ENCODE results near the gene ITPR2. TPM values are rescaled to one million over a fixed set of nuclear protein-coding genes. Genes with fewer than 3 reads are reported as not detected.
"Not testable (repeated sequence)": the region's sequence is repeated elsewhere in the genome, so short reads cannot be mapped to it uniquely, and the experiment has no call there.

Gene ITPR2
- total RNA-seq, 1 experiment from 2014 or later: 19.2 TPM

GRCh38 chr12:26786865-26787514, 46.0 kb downstream of the ITPR2 start:
- DNase-seq (ENCODE audit: low read depth): peak; percentile 79

DNA sequence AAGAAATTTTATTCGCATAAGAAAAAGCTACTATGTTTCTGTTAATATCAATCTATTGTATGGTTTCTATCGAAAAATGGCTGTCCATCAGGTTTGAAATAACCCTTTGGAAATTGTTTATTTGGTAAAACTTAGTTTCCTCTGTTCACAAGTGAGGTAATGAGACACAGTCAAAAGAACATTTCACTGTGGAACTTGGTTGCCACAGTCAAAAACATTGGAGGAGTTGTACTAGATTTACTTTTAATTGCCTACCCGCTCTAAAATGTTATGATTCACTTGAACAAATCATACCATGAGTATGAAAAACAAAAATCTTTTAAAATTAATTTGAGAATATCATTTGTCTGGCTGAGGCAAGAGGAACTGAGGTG, 46.5 kb downstream of the ITPR2 start:
- no peak for DNase-seq (ENCODE audit: low read depth)

DNA sequence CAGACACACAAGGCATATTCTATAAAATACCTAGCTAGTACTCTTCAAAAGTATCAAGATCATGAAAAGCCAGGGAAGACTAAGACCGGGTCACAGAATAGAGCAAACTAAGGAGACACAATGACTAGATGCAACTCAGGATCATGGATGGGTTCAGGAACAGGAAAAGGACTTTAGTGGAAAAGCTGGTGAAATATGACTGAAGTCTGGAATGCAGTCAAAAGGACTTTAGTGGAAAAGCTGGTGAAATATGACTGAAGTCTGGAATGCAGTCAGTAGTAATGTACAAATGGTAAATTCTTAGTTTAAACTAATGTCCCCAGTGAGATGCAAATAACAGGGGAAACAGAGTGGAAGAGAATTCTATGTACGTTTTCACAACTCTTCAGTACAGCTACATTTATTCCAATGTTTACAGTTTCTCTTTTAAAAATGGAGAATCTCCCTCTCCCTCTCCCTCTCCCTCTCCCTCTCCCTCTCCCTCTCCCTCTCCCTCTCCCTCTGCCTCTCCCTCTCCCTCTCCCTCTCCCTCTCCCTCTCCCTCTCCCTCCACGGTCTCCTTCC, 49.1 kb downstream of the ITPR2 start:
- DNase-seq (ENCODE audit: low read depth): not testable (repeated sequence)

GRCh38 chr12:26783131-26783526, 49.9 kb downstream of the ITPR2 start:
- DNase-seq (ENCODE audit: low read depth): no peak

DNA sequence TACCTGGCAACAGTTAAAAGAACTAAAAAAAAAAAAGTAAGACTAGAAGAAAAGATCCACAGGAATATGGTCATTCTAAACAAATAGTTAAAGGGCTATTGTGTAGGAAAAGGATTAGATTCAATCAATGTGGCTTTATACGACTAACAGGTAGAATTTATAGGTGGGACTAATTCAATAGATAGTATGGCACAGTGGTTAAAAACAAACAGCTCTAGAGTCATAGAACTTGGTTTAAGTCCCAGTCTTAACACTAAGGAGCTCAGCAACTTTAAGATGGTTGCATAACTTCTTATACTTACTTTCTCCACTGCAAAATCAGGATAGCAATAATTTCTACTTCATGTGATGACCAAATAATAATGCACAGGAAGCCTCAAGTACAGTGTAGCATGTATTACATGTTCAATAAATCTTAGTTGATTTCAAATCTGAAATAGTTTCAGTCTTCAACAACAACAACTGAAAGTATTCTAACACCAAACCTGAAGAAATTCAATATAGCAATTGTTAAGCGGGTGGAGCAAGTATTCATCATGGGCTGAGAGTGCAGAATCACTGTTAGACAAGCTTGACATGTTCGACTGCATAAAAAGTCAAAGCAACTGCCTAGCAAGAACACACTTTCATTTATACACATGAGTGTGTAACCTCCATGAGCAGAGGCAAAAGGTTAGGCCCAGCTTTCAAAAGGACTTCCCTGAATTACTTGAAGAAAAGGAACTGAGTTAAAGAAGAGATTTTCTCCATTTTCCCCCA, 50.4 kb downstream of the ITPR2 start:
- no peak for DNase-seq (ENCODE audit: low read depth)

GRCh38 chr12:26780656-26781055, 52.3 kb downstream of the ITPR2 start:
- not testable (repeated sequence) for DNase-seq (ENCODE audit: low read depth)

DNA sequence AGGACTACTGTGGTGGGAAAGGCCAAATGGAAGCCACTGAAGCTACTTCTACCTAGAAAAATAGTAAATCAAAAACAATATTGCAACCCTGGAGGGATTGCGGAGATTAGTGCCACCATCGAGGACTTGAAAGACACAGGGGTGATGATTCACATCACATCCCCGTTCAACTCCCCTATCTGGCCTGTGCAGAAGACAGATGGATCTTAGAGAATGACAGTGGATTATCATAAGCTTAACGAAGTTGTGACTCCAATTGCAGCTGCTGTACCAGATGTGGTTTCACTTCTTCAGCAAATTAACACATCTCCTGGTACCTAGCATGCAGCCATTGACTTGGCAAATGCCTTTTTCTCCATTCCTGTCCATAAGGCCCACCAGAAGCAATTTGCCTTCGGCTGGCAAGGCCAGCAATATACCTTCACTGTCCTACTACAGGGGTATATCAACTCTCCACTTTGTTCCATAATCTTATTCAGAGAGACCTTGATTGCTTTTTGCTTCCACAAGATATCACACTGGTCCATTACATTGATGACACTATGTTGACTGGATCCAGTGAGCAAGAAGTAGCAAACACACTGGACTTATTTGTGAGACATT, 54.7 kb downstream of the ITPR2 start:
- DNase-seq (ENCODE audit: low read depth): not testable (repeated sequence)

DNA sequence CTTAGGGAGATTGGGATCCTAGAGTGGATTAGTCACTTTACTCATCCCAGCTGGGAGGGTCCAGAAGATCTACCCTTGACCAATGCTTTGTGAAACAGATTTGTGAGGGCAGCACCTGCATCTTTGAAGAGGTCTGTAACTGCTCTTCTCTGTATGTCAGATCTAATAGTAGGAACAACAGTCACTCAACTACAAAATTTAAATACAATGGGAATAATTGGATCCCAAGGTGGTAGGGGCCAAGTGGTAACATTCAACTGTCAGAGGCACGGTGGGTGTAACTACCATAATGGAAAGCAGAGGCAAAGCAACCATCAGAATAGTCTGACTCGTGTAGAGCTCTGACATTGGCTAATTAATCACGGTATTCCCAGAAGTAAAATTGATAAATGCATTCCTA, 55.8 kb downstream of the ITPR2 start:
- DNase-seq (ENCODE audit: low read depth): no peak

DNA sequence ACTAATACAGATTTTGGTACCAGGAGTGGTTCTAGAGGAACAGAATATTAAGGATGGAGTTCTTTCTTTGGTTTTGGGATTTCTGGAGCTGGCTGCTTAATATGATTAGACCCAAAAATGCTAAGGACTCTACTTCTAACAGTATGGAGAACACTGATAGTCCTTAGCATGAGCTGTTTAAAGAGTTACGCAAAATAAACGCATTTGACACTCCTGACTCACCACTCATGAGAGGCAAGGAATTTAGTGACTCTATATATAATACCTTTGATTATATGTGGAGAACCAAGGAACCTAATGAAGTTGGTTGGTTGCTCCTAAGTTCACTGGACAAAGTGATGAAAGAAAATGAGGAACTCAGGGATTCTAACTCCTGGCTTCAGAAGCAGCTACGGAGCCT, 57.0 kb downstream of the ITPR2 start:
- DNase-seq (ENCODE audit: low read depth): not testable (repeated sequence)

GRCh38 chr12:26773313-26774104, 59.5 kb downstream of the ITPR2 start:
- DNase-seq (ENCODE audit: low read depth): no peak

GRCh38 chr12:26771861-26772260, 61.1 kb downstream of the ITPR2 start:
- DNase-seq (ENCODE audit: low read depth): no peak

DNA sequence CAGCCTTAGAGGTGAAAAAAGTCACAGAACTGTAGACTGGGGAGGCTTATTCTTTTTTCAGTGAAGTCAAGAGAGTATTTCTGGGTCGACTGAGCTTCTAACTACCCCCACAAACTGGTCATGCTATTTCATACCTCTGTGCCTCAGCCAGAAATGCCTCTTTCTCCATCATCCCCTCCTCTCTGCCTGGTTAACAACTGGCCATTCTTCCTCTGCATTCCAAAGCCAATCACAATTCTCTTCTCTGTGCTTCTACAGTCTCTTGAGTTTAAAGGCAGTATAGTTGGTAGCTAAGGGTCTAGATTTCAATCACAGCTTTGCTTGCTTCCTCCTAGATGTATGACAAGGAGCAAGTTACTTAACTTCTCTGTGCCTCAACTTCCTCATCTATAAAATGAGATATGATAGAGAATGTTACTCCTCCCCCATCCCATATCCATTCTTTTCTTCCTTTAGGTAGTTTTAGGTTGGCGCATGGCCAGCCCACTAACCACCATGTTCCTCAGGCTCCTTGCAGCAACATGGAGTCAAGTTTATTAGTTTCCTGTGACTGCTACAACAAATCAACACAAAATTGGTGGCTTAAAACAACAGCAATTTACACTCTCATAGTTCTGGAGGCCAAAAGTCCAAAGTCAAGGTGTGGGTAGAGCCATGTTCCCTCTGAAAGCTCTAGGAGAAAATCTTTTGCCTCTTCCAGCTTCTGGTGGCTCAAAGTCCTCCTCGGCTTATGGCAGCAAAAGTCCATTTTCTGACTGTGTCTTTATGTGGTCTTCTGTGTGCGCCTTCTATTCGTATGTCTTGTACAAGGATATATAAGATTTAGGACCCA, 62.5 kb downstream of the ITPR2 start:
- DNase-seq (ENCODE audit: low read depth): no peak

DNA sequence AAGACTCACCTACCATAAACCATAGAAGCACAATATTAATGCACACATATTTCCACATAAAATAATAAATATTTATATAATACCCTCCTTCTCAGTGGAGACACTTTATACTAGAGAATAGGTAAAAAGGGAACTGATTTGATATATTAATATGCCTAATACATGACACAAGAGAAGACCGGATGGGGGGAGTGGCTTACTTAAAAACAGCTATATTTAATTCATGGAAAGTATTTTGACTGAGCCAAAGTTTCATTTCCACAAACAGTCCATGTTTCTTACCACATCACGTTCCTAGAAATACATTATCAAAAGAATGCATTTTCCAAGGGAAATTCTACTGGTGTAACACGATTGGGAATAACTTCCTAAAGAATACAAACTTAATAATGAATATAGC, 63.4 kb downstream of the ITPR2 start:
- no peak for DNase-seq (ENCODE audit: low read depth)

GRCh38 chr12:26768611-26769603, 64.1 kb downstream of the ITPR2 start:
- DNase-seq (ENCODE audit: low read depth): no peak

DNA sequence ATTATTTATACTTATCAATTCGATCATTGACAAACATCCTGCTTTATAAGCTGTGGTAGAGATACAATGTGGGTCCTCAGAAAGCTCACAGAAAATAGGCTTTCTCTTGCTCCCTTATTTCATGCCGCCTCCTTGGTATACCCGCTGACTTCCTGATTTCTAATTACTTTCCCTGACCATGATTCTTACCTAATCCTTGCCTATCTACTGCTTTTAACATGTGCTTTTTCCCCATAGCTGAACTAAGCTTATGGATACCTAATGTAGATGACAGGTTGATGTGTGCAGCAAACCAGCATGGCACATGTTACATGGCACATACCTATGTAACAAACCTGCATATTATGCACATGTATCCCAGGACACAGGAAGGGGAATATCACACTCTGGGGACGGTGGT, 65.1 kb downstream of the ITPR2 start:
- no peak for DNase-seq (ENCODE audit: low read depth)

- no peak for DNase-seq (ENCODE audit: low read depth)
Measured at GRCh38 chr12:26767116-26767515, 65.9 kb downstream of the ITPR2 start.

GRCh38 chr12:26762186-26762585, 70.8 kb downstream of the ITPR2 start:
- no peak for DNase-seq (ENCODE audit: low read depth)

DNA sequence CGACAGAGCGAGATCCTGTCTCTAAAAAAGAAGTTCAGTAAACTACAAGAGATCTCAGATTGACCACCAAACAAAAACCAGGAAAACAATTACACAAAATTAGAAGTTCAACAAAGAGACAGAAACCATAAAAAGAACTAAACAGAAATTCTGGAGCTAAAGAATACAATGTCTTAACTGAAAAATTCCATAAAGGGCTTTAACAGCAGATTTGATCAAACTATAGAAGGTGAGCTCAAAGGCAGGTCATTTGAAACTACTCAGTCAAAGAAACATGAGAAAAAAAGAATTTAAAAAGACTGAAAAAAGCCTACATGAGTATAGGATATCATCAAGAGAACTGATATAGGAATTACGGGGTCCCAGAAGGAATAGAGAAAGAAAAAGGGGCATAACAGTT, 71.2 kb downstream of the ITPR2 start:
- no peak for DNase-seq (ENCODE audit: low read depth)

GRCh38 chr12:26760657-26761293, 72.2 kb downstream of the ITPR2 start:
- DNase-seq (ENCODE audit: low read depth): no peak

Data from Daoy (cell line).